Left renal cortex interstitium (tissue), 4 donors: ENCODE data around the gene ADAMTS8. TPM values are rescaled to one million over a fixed set of nuclear protein-coding genes. Genes with fewer than 3 reads are reported as not detected.

Source experiments
- DNase-seq, 4 donors: peaks; one replicate each; pipeline ENCODE4 v3.0.0-alpha.2; 2013; ENCODE audit warnings: low read depth in 4 of 4, low spot score in 2 of 4, missing footprints in 1 of 4
- polyA plus RNA-seq, 4 donors: library from polyadenylated mRNA; unstranded; fragments of 120-200 nt; gene quantifications; one replicate each; pipeline ENCODE4 v1.2.1, GENCODE V29; 2013; ENCODE audit not compliant: insufficient read length in 4 of 4

Gene ADAMTS8
- polyA plus RNA-seq, 4 donors, result 3.1 to 3.9 (median 3.4) TPM

DNA sequence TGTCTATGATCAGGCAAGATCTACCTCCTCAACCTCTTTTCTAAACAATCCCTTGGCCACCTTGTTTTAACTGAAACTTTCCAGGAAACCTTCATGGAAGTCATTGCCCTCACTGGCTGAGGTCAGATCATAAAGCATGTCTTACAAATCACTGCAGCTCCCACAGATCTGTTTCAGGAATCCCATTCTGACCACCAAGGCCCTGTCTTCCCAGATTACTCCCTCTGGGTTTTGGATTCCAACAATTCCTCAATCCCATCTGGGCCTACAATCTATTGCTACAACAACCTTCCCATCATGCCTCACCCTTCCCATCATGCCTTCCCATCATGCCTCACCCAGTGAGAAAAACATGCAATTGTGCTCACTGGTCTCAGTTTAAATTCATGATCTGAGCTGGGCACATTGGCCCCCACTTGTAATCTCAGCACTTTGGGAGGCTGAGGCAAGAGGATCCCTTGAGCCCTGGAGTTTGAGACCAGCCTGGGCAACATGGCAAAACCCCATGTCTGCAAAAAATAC, 35.9 kb upstream of the ADAMTS8 start:
- DNase-seq, result no peak

- no peak for DNase-seq
Measured at GRCh38 chr11:130462931-130463330, 34.5 kb upstream of the ADAMTS8 start.

GRCh38 chr11:130462101-130462885, 33.9 kb upstream of the ADAMTS8 start:
- DNase-seq, result no peak

DNA sequence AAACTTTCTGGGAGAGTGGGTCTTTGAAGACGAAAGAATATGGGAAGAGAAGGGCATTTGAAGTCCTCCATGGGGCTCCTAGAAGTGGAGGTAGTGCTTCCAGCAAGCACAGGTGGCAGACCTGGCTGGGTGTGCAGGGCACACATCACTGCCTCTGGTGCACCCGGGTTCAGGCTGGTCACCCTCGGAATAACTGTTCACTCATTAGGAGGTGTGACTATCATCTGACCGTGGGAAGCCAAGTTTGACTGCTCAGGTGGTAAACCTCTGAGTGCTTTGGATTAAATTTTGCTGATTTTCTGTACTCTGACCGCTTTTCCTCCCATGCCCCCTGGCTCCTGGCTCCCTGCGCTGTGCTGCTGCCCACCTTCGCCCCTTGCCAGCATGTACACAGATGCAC, 31.1 kb upstream of the ADAMTS8 start:
- no peak for DNase-seq

- DNase-seq, result no peak
Measured at GRCh38 chr11:130458410-130458729, 30.0 kb upstream of the ADAMTS8 start.

DNA sequence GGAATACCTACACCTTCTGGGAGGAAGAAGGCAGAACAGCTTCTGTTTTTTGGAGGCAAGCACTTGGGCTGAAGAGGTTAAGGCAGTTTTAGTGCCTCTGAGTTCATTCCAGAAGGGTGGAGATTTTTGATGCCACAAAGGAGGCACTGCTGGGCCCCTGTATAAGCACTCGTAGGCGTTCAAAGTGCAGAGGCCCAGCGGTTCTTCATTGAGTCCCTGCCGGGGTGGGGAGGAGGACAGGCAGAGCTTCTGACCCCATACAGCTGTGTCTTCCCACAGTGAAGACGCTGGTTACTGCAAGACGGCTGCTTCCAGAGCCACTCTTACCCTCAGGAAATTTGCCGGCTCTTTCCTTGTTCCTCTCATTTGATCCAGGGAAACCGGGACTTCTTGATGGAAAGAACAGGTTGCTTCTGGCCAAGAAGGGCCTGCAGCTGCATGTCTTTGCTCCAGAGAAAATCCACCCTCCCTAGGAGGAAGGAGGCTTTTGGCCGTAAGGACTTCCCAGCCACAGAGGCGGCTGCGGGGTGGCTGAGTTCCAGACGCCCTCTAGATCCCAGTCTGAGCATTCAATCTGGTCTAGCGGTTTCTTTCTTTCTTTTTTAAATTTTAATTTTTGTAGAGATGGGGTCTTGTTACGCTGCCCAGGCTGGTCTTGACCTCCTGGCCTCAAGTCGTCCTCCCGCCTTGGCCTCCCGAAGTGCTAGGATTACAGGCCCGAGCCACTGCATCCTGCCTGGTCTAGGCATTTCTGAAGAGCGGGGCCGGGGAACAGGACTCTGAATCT, 29.4 kb upstream of the ADAMTS8 start:
- DNase-seq, result no peak

GRCh38 chr11:130456286-130456685, 27.9 kb upstream of the ADAMTS8 start:
- DNase-seq, result no peak

- DNase-seq, result no peak
Measured at GRCh38 chr11:130455483-130456127, 27.2 kb upstream of the ADAMTS8 start.

GRCh38 chr11:130454491-130455252, 26.3 kb upstream of the ADAMTS8 start:
- no peak for DNase-seq

DNA sequence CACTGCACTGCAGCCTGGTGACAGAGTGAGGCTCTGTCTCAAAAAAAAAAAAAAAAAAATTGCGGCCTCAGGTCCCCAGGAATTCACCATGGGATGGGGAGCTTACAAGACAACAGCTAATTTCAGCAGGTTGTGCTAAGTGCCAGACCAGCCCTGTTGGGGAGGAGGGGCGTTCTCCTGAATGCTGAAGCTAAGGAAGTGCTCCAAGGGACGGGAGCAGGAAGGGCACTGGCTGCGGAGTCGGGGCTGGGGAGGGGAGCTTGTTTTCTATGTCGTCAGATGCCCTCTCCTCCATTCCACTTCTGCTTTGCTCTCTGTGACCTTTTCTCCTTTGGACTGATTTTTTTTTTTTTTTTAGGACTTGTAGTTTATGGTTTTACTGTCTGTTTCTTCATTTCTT, 24.5 kb upstream of the ADAMTS8 start:
- no peak for DNase-seq

- DNase-seq, result no peak
Measured at GRCh38 chr11:130452176-130452575, 23.8 kb upstream of the ADAMTS8 start.

DNA sequence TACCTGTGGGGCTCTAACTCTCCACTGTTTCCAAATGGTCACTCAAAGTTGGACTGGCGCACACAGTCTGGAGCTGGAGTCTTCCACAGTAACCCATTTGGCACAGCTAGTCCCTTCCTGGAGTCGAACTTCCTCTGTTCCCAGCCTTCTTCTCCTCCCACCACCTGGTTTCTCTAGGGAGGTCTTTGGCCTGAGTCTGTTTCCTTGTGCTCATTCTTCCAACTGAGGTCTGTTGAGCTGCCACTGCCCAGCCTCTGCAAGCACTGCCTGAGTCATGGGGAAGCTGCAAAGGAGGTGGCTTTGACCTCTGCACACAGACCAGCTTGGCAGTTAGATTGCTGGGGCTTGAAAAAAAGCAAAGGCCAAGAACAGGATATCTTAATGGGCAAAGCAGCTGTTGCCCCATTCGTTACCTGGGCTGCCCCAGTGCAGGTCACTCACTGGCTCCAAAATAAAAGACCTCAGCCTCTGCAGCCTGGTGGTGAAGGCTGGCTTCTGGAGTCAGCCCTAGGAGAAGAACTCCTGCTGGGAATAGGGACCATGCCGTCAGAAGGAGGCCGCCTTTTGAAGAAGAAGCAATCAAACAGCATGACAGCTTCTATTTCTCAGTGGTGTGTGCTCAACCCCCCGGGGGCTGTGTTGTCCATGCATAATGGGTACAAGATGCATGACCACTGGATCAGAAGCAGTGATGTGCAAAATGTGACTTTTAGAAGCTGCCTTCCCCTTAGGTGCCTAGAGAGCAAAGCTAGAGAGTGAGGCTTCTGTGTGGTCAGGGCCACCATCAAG, 23.0 kb upstream of the ADAMTS8 start:
- no peak for DNase-seq

DNA sequence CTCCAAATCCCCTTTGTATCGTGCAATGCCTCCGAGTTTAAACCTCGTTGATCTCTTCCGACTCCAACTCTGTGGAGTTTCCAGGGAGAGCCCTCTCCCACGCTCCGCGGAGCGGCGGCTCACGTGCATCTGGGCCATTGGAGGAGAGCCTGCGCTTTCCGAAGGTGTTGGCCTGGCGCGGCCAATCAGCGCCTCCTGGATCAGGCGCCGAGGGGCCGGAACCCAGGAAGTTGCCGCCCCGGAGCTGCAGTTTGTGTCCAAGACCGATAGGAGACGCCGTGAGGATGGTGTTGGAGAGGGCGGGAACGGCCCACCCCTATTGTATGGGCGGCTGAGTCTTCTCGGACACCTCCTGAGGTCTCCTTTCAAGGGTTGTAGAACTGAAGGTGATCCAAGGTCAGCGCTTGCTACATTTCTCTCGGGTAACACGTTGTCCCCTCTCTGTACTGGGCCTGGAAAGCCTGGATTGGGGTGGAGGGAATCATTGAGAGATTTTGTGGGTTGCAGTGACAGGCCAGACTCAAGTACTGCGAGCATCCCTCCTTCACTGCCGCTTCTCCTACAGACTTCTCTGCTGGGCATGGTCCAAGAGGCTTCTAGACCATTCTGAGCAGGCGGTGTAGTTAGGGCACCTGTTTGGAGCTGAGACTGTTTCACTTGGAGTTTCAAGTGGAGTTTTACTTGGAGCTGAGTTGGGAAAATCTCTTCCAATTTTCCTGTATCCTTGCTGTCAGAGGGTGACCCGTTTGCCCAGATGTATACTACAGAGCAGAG, 21.8 kb upstream of the ADAMTS8 start:
- DNase-seq, result peak in 3 of 4 donors; percentile 73 to 86 (median 84)

DNA sequence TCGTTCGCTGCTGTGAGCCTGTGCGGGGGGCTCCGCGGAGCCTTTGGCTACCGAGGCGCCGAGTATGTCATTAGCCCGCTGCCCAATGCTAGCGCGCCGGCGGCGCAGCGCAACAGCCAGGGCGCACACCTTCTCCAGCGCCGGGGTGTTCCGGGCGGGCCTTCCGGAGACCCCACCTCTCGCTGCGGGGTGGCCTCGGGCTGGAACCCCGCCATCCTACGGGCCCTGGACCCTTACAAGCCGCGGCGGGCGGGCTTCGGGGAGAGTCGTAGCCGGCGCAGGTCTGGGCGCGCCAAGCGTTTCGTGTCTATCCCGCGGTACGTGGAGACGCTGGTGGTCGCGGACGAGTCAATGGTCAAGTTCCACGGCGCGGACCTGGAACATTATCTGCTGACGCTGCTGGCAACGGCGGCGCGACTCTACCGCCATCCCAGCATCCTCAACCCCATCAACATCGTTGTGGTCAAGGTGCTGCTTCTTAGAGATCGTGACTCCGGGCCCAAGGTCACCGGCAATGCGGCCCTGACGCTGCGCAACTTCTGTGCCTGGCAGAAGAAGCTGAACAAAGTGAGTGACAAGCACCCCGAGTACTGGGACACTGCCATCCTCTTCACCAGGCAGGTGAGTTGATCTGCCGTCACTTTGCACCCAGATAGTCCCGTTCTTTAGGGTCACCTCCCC, 21.0 kb upstream of the ADAMTS8 start:
- DNase-seq, result no peak

- DNase-seq, result peak in 3 of 4 donors; percentile 77 to 95 (median 91)
Measured at GRCh38 chr11:130448416-130449309, 20.3 kb upstream of the ADAMTS8 start, which contains the start of gene ADAMTS15. ADAMTS15 (plus strand) TSS chr11:130448645; CDS start chr11:130448974, 329 bp downstream.

- DNase-seq, result no peak
Measured at GRCh38 chr11:130448039-130448415, 19.6 kb upstream of the ADAMTS8 start.

DNA sequence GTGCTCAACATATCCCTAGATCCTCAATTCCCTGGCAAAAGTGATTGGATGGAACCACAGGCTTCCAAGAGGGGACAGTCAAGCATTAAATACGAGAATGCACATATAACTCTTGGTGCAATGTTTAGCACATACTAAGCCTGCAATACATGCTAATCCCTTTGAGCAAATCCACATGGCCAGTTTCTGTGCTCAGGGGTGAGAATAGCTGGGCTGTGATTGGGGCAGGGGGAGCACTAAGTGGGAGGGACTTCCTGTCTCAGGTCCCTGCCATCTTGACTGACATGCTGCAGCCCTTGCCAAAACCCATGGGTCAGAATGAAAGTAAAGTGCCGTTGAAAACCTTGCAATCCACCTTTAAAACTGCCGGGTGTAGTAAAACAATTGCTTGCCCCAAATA, 17.4 kb upstream of the ADAMTS8 start:
- no peak for DNase-seq
